Neuronal stem cell (in vitro differentiated cells): ENCODE results near the gene PAX2.

Source experiments
- DNase-seq: peaks from one replicate; pipeline ENCODE4 v3.0.0-alpha.2; 2013; ENCODE audit warnings: low spot score
- H2AFZ ChIP-seq: one replicate; pipeline ENCODE4 v1.6.1; 2013; ENCODE audit warnings: mild to moderate bottlenecking, low read length, inconsistent platforms
- H2AK5ac ChIP-seq: 2 replicates; pipeline ENCODE4 v1.6.1; 2013; ENCODE audit warnings: low read depth, mild to moderate bottlenecking, inconsistent platforms, low read length, moderate library complexity, mixed read lengths
- H2BK120ac ChIP-seq: 2 replicates; pipeline ENCODE4 v1.6.1; 2013; ENCODE audit warnings: low read depth, mild to moderate bottlenecking, inconsistent platforms, low read length, moderate library complexity, mixed read lengths
- H2BK12ac ChIP-seq: one replicate; pipeline ENCODE4 v1.6.1; 2013; ENCODE audit warnings: low read length, inconsistent platforms
- H2BK15ac ChIP-seq: 2 replicates; pipeline ENCODE4 v1.6.1; 2013; ENCODE audit warnings: mild to moderate bottlenecking, low read length, inconsistent platforms, mixed read lengths
- H2BK5ac ChIP-seq: one replicate; pipeline ENCODE4 v1.6.1; 2013; ENCODE audit warnings: inconsistent platforms, mild to moderate bottlenecking, low read length, moderate library complexity
- H3K14ac ChIP-seq: one replicate; pipeline ENCODE4 v1.6.1; 2013; ENCODE audit warnings: low read length, inconsistent platforms
- H3K18ac ChIP-seq: 2 replicates; pipeline ENCODE4 v1.6.1; 2013; ENCODE audit warnings: low read length, inconsistent platforms
- H3K23ac ChIP-seq: 2 replicates; pipeline ENCODE4 v1.6.1; 2013; ENCODE audit warnings: low read depth, mild to moderate bottlenecking, mixed read lengths, low read length, inconsistent platforms; ENCODE audit not compliant: poor library complexity
- H3K27ac ChIP-seq: replicated peaks from 3 replicates; pipeline ENCODE4 v1.5.1; 2013; ENCODE audit warnings: low read length, inconsistent platforms
- H3K27me3 ChIP-seq, 3 experiments: 2 replicates each; pipeline ENCODE4 v1.6.1; 2013; ENCODE audit warnings: low read length in 3 of 3, mild to moderate bottlenecking in 2 of 3, inconsistent platforms in 1 of 3, low read depth in 1 of 3, mixed read lengths in 1 of 3, moderate library complexity in 1 of 3; ENCODE audit not compliant: control insufficient read depth in 3 of 3, insufficient read depth in 3 of 3
- H3K36me3 ChIP-seq, 2 donors: replicated peaks in 1 of 2; 2 replicates each; pipeline ENCODE4 v1.6.1; 2013; ENCODE audit warnings: low read length in 2 of 2; ENCODE audit not compliant: control insufficient read depth in 2 of 2, insufficient read depth in 2 of 2
- H3K4ac ChIP-seq: 2 replicates; pipeline ENCODE4 v1.6.1; 2013; ENCODE audit warnings: inconsistent platforms, mild to moderate bottlenecking, low read length, moderate library complexity
- H3K4me1 ChIP-seq, 2 donors: 1 replicate in 1 of 2; 2 replicates in 1 of 2; pipeline ENCODE4 v1.6.1; 2013; ENCODE audit warnings: low read length in 2 of 2, low read depth in 1 of 2; ENCODE audit not compliant: control insufficient read depth in 2 of 2, insufficient read depth in 1 of 2
- H3K4me2 ChIP-seq: one replicate; pipeline ENCODE4 v1.6.1; 2013; ENCODE audit warnings: mild to moderate bottlenecking, low read length, inconsistent platforms; ENCODE audit not compliant: insufficient read depth, poor library complexity, severe bottlenecking
- H3K4me3 ChIP-seq, 2 donors: 2 replicates each; pipeline ENCODE4 v1.5.1; 2013; ENCODE audit warnings: low read length in 2 of 2, mild to moderate bottlenecking in 2 of 2, inconsistent platforms in 1 of 2, moderate library complexity in 1 of 2
- H3K79me1 ChIP-seq: one replicate; pipeline ENCODE4 v1.6.1; 2013; ENCODE audit warnings: low read depth, mild to moderate bottlenecking, inconsistent platforms, low read length, moderate library complexity
- H3K9ac ChIP-seq: one replicate; pipeline ENCODE4 v1.6.1; 2013; ENCODE audit warnings: mild to moderate bottlenecking, low read depth, low read length, inconsistent platforms; ENCODE audit not compliant: poor library complexity
- H3K9me3 ChIP-seq, 2 donors: replicated peaks in 1 of 2; 2 replicates each; pipeline versions ENCODE3 to v1.6.1; 2013; ENCODE audit warnings: low read length in 2 of 2, mild to moderate bottlenecking in 2 of 2, inconsistent platforms in 1 of 2, low read depth in 1 of 2, mixed read lengths in 1 of 2, moderate library complexity in 1 of 2; ENCODE audit not compliant: control insufficient read depth in 2 of 2, insufficient read depth in 1 of 2
- H4K8ac ChIP-seq: one replicate; pipeline ENCODE4 v1.6.1; 2013; ENCODE audit warnings: low read depth, mild to moderate bottlenecking, inconsistent platforms, low read length, moderate library complexity
- H4K91ac ChIP-seq: one replicate; pipeline ENCODE4 v1.6.1; 2013; ENCODE audit warnings: low read length, low read depth, mild to moderate bottlenecking, inconsistent platforms; ENCODE audit not compliant: poor library complexity
- WGBS, 2 donors: extraction: QIAGEN DNeasy Blood & Tissue Kit; methylation state at CpG; one replicate each; pipeline ENCODE4 v1.1.7; 2013; ENCODE audit warnings: missing lambda C conversion rate in 2 of 2, mixed read lengths in 1 of 2; ENCODE audit not compliant: insufficient read length in 2 of 2, insufficient replicate concordance in 1 of 2; ENCODE audit errors: extremely low coverage in 2 of 2; 5-methylcytosine and 5-hydroxymethylcytosine counted together

Gene PAX2

GRCh38 chr10:100745882-100746783 lies 751 bp downstream of the PAX2 start:
- Histone ChIP-seq H2BK5ac (no peak overlapping the region), H3K4me2 (peak overlapping the region; percentile 70), H2BK120ac (no peak overlapping the region), H2AFZ (peak overlapping the region; percentile 80), H3K36me3 (no peaks in the 10 kb centered on the region), H3K23ac (no peak overlapping the region), H3K18ac (peak overlapping the region; percentile 30), H3K9me3 (peaks cover 0 to 1% of the 10 kb centered on the region in 2 donors), H4K8ac (no peak overlapping the region), H2AK5ac (no peak overlapping the region), H3K4me1 (peaks cover 8% of the 10 kb centered on the region in 2 donors), H4K91ac (no peak overlapping the region), H3K9ac (no peak overlapping the region), H3K27me3 (peaks cover 66 to 99% (median 97%) of the 10 kb centered on the region in 3 experiments), H2BK12ac (no peak overlapping the region), H3K79me1 (peaks cover 3% of the 10 kb centered on the region), H3K14ac (no peak overlapping the region), H3K27ac (no peak overlapping the region), H3K4me3 (no peak overlapping the region), H2BK15ac (no peak overlapping the region), H3K4ac (no peak overlapping the region)
- DNase-seq, result no peak
- no CpG with 5 or more reads among the region's 54 CpGs for WGBS, 2 donors

GRCh38 chr10:100746784-100747455 lies 1.5 kb downstream of the PAX2 start:
- no peak overlapping the region for H3K4me2 ChIP-seq
- H3K36me3 ChIP-seq, result no peaks in the 10 kb centered on the region
- no CpG with 5 or more reads among the region's 9 CpGs for WGBS, 2 donors
- no peak overlapping the region for H3K4ac ChIP-seq
- no peak overlapping the region for H3K9ac ChIP-seq
- no peak overlapping the region for H4K8ac ChIP-seq
- no peak overlapping the region for H4K91ac ChIP-seq
- no peak overlapping the region for H2BK5ac ChIP-seq
- peaks cover 67 to 99% (median 97%) of the 10 kb centered on the region in 3 experiments for H3K27me3 ChIP-seq
- peaks cover 8% of the 10 kb centered on the region in 2 donors for H3K4me1 ChIP-seq
- H3K9me3 ChIP-seq, result peaks cover 0 to 6% of the 10 kb centered on the region in 2 donors
- no peak overlapping the region for H2BK12ac ChIP-seq
- no peak overlapping the region for H2BK120ac ChIP-seq
- no peak overlapping the region for H3K4me3 ChIP-seq
- H3K23ac ChIP-seq, result no peak overlapping the region
- H3K18ac ChIP-seq, result no peak overlapping the region
- H3K14ac ChIP-seq, result no peak overlapping the region
- H2AK5ac ChIP-seq, result no peak overlapping the region
- peaks cover 3% of the 10 kb centered on the region for H3K79me1 ChIP-seq
- H2BK15ac ChIP-seq, result no peak overlapping the region
- no peak overlapping the region for H2AFZ ChIP-seq
- no peak for DNase-seq
- no peak overlapping the region for H3K27ac ChIP-seq

GRCh38 chr10:100747456-100748230 lies 2.3 kb downstream of the PAX2 start:
- WGBS, 2 donors, result no CpG with 5 or more reads among the region's 57 CpGs
- Histone ChIP-seq H3K27ac (no peak overlapping the region), H2AK5ac (no peak overlapping the region), H3K9me3 (peaks cover 0 to 6% of the 10 kb centered on the region in 2 donors), H2BK5ac (no peak overlapping the region), H4K91ac (no peak overlapping the region), H3K4ac (no peak overlapping the region), H3K18ac (peak overlapping the region; percentile 61), H2BK12ac (no peak overlapping the region), H3K79me1 (peaks cover 3% of the 10 kb centered on the region), H3K36me3 (no peaks in the 10 kb centered on the region), H2BK15ac (no peak overlapping the region), H3K27me3 (peaks cover 64 to 99% (median 96%) of the 10 kb centered on the region in 3 experiments), H3K23ac (no peak overlapping the region), H3K4me3 (no peak overlapping the region), H2BK120ac (no peak overlapping the region), H2AFZ (peak overlapping the region; percentile 71), H4K8ac (no peak overlapping the region), H3K4me1 (peaks cover 8% of the 10 kb centered on the region in 2 donors), H3K14ac (no peak overlapping the region), H3K9ac (no peak overlapping the region), H3K4me2 (peak overlapping the region; percentile 36)
- DNase-seq, result no peak
